CD14-positive monocyte (primary cell): ENCODE measurements around the gene CDC26. TPM values are rescaled to one million over a fixed set of nuclear protein-coding genes. Genes with fewer than 3 reads are reported as not detected.

Source experiments
- DNase-seq, 3 donors: peaks; one replicate each; pipeline ENCODE4 v3.0.0-alpha.2; 2011 to 2022
- H2AFZ ChIP-seq: 2 replicates; pipeline ENCODE4 v1.6.0; 2012; ENCODE audit warnings: mild to moderate bottlenecking, low read depth, low read length, inconsistent platforms; ENCODE audit not compliant: insufficient read depth, poor library complexity, severe bottlenecking
- H3K27ac ChIP-seq, 2 donors: 1 replicate in 1 of 2; 2 replicates in 1 of 2; pipeline ENCODE4 v1.5.1; 2012 to 2013; ENCODE audit warnings: low read length in 2 of 2, control low read depth in 1 of 2, inconsistent platforms in 1 of 2, low read depth in 1 of 2, mild to moderate bottlenecking in 1 of 2
- H3K27me3 ChIP-seq, 2 donors: one replicate each; pipeline versions ENCODE4 v1.6.0 to v1.6.1; 2011 to 2013; ENCODE audit warnings: low read length in 2 of 2; ENCODE audit not compliant: control insufficient read depth in 2 of 2, insufficient read depth in 2 of 2
- H3K36me3 ChIP-seq, 2 donors: replicated peaks in 1 of 2; 1 replicate in 1 of 2; 2 replicates in 1 of 2; pipeline versions ENCODE4 v1.5.1 to v1.6.1; 2012 to 2013; ENCODE audit warnings: low read length in 2 of 2, control low read depth in 1 of 2, inconsistent platforms in 1 of 2, mild to moderate bottlenecking in 1 of 2; ENCODE audit not compliant: insufficient read depth in 2 of 2, control insufficient read depth in 1 of 2
- H3K4me1 ChIP-seq, 2 donors: 1 replicate in 1 of 2; 2 replicates in 1 of 2; pipeline versions ENCODE4 v1.5.1 to v1.6.1; 2012 to 2013; ENCODE audit warnings: low read length in 2 of 2, control low read depth in 1 of 2, inconsistent platforms in 1 of 2, mild to moderate bottlenecking in 1 of 2, moderate library complexity in 1 of 2; ENCODE audit not compliant: insufficient read depth in 2 of 2, control insufficient read depth in 1 of 2
- H3K4me2 ChIP-seq: replicated peaks from 2 replicates; pipeline ENCODE3; 2012; ENCODE audit warnings: low read length, moderate library complexity, mild to moderate bottlenecking; ENCODE audit not compliant: poor library complexity, severe bottlenecking; ENCODE audit errors: extremely low read depth
- H3K4me3 ChIP-seq, 3 experiments: fragments of 200-600 bp in 1 of 3; sonication (generic) in 1 of 3; replicated peaks in 1 of 3; 1 replicate in 2 of 3; 2 replicates in 1 of 3; pipeline ENCODE4 v1.5.1; 2011 to 2013; ENCODE audit warnings: low read length in 3 of 3, mild to moderate bottlenecking in 3 of 3, control low read depth in 2 of 3, low read depth in 2 of 3, inconsistent platforms in 1 of 3, moderate library complexity in 1 of 3
- H3K79me2 ChIP-seq: 2 replicates; pipeline ENCODE4 v1.6.0; 2012; ENCODE audit warnings: mild to moderate bottlenecking, control low read depth, inconsistent platforms, low read length, moderate library complexity; ENCODE audit not compliant: insufficient read depth
- H3K9ac ChIP-seq: 2 replicates; pipeline ENCODE4 v1.6.0; 2017; ENCODE audit warnings: low read length, mild to moderate bottlenecking; ENCODE audit not compliant: insufficient read depth, poor library complexity, severe bottlenecking
- H3K9me3 ChIP-seq, 2 donors: replicated peaks in 1 of 2; 1 replicate in 1 of 2; 2 replicates in 1 of 2; pipeline versions ENCODE4 v1.5.1 to v1.6.1; 2012 to 2013; ENCODE audit warnings: low read length in 2 of 2, control low read depth in 1 of 2; ENCODE audit not compliant: control insufficient read depth in 1 of 2, insufficient read depth in 1 of 2
- H4K20me1 ChIP-seq: 2 replicates; pipeline ENCODE4 v1.6.0; 2012; ENCODE audit warnings: mild to moderate bottlenecking, low read length, control low read depth, moderate library complexity; ENCODE audit not compliant: insufficient read depth
- H3K27ac Mint-ChIP-seq, 7 donors: one replicate each; pipeline ENCODE4 v1.8.0; 2020; ENCODE audit warnings: mild to moderate bottlenecking in 7 of 7, mixed read lengths in 7 of 7, moderate library complexity in 6 of 7, inconsistent platforms in 2 of 7
- H3K27me3 Mint-ChIP-seq, 3 donors: one replicate each; pipeline ENCODE4 v1.8.0; 2021 to 2022; ENCODE audit warnings: low read depth in 3 of 3, mild to moderate bottlenecking in 3 of 3, mixed read lengths in 3 of 3, moderate library complexity in 3 of 3, inconsistent platforms in 1 of 3
- H3K36me3 Mint-ChIP-seq, 2 donors: one replicate each; pipeline ENCODE4 v1.8.0; 2020; ENCODE audit warnings: mixed read lengths in 2 of 2, inconsistent platforms in 1 of 2, mild to moderate bottlenecking in 1 of 2
- H3K4me1 Mint-ChIP-seq: one replicate; pipeline ENCODE4 v1.8.0; 2020; ENCODE audit warnings: mild to moderate bottlenecking, mixed read lengths
- H3K4me3 Mint-ChIP-seq, 2 donors: one replicate each; pipeline ENCODE4 v1.8.0; 2020; ENCODE audit warnings: mild to moderate bottlenecking in 2 of 2, mixed read lengths in 2 of 2, moderate library complexity in 1 of 2
- H3K9me3 Mint-ChIP-seq, 7 donors: one replicate each; pipeline ENCODE4 v1.8.0; 2020 to 2022; ENCODE audit warnings: mixed read lengths in 7 of 7, mild to moderate bottlenecking in 6 of 7, moderate library complexity in 6 of 7, inconsistent platforms in 2 of 7
- WGBS: methylation state at CpG from one replicate; pipeline ENCODE4 v1.1.5; 2013; ENCODE audit warnings: missing lambda C conversion rate; ENCODE audit not compliant: insufficient coverage; 5-methylcytosine and 5-hydroxymethylcytosine counted together
- intact Hi-C, 2 donors: fragments of 100-400 bp; cut with micrococcal nuclease; formaldehyde crosslinking; loops; one replicate each; pipeline versions ENCODE4 v1.15.0 to v1.15.1; 2023
- polyA plus RNA-seq, 3 donors: library from polyadenylated mRNA; depleted of rRNA in 1 of 3; unstranded in 2 of 3; stranded (reverse) in 1 of 3; fragments of 300-500 nt in 2 of 3; fragments of >200 nt in 1 of 3; fragmentation: Illumina TruSeq in 2 of 3; gene quantifications; 1 replicate in 2 of 3; 2 replicates in 1 of 3; pipeline ENCODE4 v1.2.3, GENCODE V29; 2012 to 2021
- TF ChIP-seq, protein P1 (sequence below): fragments of 200-600 bp; IDR thresholded peaks from one replicate; pipeline ENCODE4 v1.8.0; 2022; ENCODE audit warnings: antibody characterized with exemption, mild to moderate bottlenecking

Gene CDC26
- polyA plus RNA-seq, 3 donors, result 17.9 to 87.8 (median 77.8) TPM

DNA sequence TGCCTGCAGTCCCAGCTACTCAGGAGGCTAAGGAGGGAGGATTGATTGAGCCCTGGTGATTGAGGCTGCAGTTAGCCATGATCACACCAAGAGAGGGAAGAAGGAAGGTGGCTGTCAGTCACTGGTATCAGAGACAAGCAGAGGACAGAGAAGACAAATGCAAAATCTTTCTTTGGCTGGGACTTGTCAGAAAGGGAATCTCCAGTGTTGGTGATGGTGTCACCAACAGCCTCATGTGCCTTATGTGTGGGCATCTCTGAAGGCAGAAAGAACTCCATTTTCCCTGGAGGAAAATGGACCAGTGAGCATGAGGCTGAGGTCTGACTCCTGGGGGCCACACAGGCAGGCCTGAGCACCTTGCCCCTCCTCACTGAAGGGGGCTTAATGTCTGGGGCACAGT is 39.9 kb upstream of the CDC26 start:
- Histone ChIP-seq H3K36me3 (no peaks in the 10 kb centered on the region), H4K20me1 (no peaks in the 10 kb centered on the region), H2AFZ (no peak overlapping the region), H3K9me3 (no peaks in the 10 kb centered on the region), H3K4me3 (no peak overlapping the region), H3K79me2 (no peaks in the 10 kb centered on the region), H3K4me1 (no peaks in the 10 kb centered on the region), H3K4me2 (no peak overlapping the region), H3K9ac (no peak overlapping the region), H3K27me3 (no peaks in the 10 kb centered on the region), H3K27ac (no peak overlapping the region)
- Mint-ChIP-seq H3K9me3 (peaks cover 0 to 2% (median 0%) of the 10 kb centered on the region in 7 donors), H3K36me3 (no peaks in the 10 kb centered on the region), H3K27ac (no peak overlapping the region), H3K4me1 (no peaks in the 10 kb centered on the region), H3K4me3 (no peak overlapping the region), H3K27me3 (no peaks in the 10 kb centered on the region)
- no peak for DNase-seq
- intact Hi-C loops, result no loop called here
- TF ChIP-seq, protein P1, sequence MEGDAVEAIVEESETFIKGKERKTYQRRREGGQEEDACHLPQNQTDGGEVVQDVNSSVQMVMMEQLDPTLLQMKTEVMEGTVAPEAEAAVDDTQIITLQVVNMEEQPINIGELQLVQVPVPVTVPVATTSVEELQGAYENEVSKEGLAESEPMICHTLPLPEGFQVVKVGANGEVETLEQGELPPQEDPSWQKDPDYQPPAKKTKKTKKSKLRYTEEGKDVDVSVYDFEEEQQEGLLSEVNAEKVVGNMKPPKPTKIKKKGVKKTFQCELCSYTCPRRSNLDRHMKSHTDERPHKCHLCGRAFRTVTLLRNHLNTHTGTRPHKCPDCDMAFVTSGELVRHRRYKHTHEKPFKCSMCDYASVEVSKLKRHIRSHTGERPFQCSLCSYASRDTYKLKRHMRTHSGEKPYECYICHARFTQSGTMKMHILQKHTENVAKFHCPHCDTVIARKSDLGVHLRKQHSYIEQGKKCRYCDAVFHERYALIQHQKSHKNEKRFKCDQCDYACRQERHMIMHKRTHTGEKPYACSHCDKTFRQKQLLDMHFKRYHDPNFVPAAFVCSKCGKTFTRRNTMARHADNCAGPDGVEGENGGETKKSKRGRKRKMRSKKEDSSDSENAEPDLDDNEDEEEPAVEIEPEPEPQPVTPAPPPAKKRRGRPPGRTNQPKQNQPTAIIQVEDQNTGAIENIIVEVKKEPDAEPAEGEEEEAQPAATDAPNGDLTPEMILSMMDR, result no peak

DNA sequence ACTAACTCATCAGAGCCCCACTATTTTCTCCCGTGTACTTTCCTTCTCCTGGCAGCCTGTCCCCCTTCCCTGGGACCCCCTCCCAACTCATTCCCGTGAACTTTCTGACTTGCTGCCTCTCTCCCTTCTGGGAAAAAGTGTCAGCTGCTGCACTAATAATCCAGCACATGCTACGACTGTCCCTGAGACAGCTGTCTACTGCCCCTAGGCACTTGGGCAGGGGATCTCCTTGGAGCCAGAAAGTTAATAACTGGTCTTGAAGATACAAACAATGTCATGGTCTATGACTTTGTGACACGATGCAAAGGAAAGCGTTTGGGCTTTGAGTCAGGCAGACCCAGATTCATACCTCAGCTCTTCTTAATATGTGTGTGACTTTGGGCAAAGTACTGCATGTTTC is 37.9 kb upstream of the CDC26 start:
- TF ChIP-seq, protein P1, result no peak
- no peak for DNase-seq
- H3K4me2 ChIP-seq, result no peak overlapping the region
- H3K27me3 Mint-ChIP-seq, result no peaks in the 10 kb centered on the region
- no peaks in the 10 kb centered on the region for H3K79me2 ChIP-seq
- no peak overlapping the region for H3K9ac ChIP-seq
- intact Hi-C loops, result no loop called here
- H3K36me3 Mint-ChIP-seq, result no peaks in the 10 kb centered on the region
- no peaks in the 10 kb centered on the region for H3K4me1 ChIP-seq
- no peaks in the 10 kb centered on the region for H3K36me3 ChIP-seq
- H3K27me3 ChIP-seq, result no peaks in the 10 kb centered on the region
- no peak overlapping the region for H3K27ac Mint-ChIP-seq
- WGBS, result 100% methylated on average over 2 of the region's 5 CpGs
- no peak overlapping the region for H3K4me3 Mint-ChIP-seq
- peaks cover 0 to 2% (median 0%) of the 10 kb centered on the region in 7 donors for H3K9me3 Mint-ChIP-seq
- no peak overlapping the region for H3K4me3 ChIP-seq
- no peaks in the 10 kb centered on the region for H4K20me1 ChIP-seq
- no peak overlapping the region for H2AFZ ChIP-seq
- H3K9me3 ChIP-seq, result no peaks in the 10 kb centered on the region
- H3K4me1 Mint-ChIP-seq, result no peaks in the 10 kb centered on the region
- H3K27ac ChIP-seq, result no peak overlapping the region
